H9 (cell line): ENCODE measurements around the gene COPB2. TPM values are rescaled to one million over a fixed set of nuclear protein-coding genes. Genes with fewer than 3 reads are reported as not detected.

Experiments
- DNase-seq: peaks from one replicate; pipeline ENCODE4 v3.0.0-alpha.2; 2017
- H2AFZ ChIP-seq: one replicate; pipeline ENCODE4 v1.6.1; 2013; ENCODE audit warnings: mild to moderate bottlenecking, low read length, control low read depth, moderate library complexity
- H2AK5ac ChIP-seq: 2 replicates; pipeline ENCODE4 v1.6.1; 2013; ENCODE audit warnings: low read length, control low read depth, mixed read lengths; ENCODE audit not compliant: insufficient read length
- H2BK120ac ChIP-seq: one replicate; pipeline ENCODE4 v1.6.1; 2013; ENCODE audit warnings: low read depth, mild to moderate bottlenecking, low read length, control low read depth, inconsistent platforms; ENCODE audit not compliant: poor library complexity, severe bottlenecking
- H2BK12ac ChIP-seq: 2 replicates; pipeline ENCODE4 v1.6.1; 2013; ENCODE audit warnings: low read length, control low read depth, mixed read lengths, low read depth; ENCODE audit not compliant: insufficient read length
- H2BK15ac ChIP-seq: 2 replicates; pipeline ENCODE4 v1.6.1; 2013; ENCODE audit warnings: low read depth, low read length, control low read depth
- H2BK20ac ChIP-seq: one replicate; pipeline ENCODE4 v1.6.1; 2013; ENCODE audit warnings: low read depth, mild to moderate bottlenecking, low read length, control low read depth, inconsistent platforms; ENCODE audit not compliant: poor library complexity, severe bottlenecking
- H2BK5ac ChIP-seq: 2 replicates; pipeline ENCODE4 v1.6.1; 2013; ENCODE audit warnings: low read length, control low read depth, mixed read lengths; ENCODE audit not compliant: insufficient read length
- H3K14ac ChIP-seq: 2 replicates; pipeline ENCODE4 v1.6.1; 2013; ENCODE audit warnings: low read length, control low read depth; ENCODE audit not compliant: insufficient read depth
- H3K18ac ChIP-seq: 2 replicates; pipeline ENCODE4 v1.6.1; 2013; ENCODE audit warnings: low read depth, mild to moderate bottlenecking, mixed read lengths, low read length, control low read depth; ENCODE audit not compliant: insufficient read length
- H3K23ac ChIP-seq: 2 replicates; pipeline ENCODE4 v1.6.1; 2013; ENCODE audit warnings: low read length, control low read depth, mixed read lengths, low read depth; ENCODE audit not compliant: insufficient read length
- H3K23me2 ChIP-seq: 2 replicates; pipeline ENCODE4 v1.6.1; 2013; ENCODE audit warnings: low read depth, mild to moderate bottlenecking, mixed read lengths, low read length, control low read depth; ENCODE audit not compliant: insufficient read length, poor library complexity, severe bottlenecking
- H3K27ac ChIP-seq: 2 replicates; pipeline ENCODE4 v1.5.1; 2013; ENCODE audit warnings: low read length, control low read depth, mixed read lengths, low read depth; ENCODE audit not compliant: insufficient read length
- H3K27me3 ChIP-seq: 2 replicates; pipeline ENCODE4 v1.6.1; 2013; ENCODE audit warnings: low read length, control low read depth, inconsistent platforms; ENCODE audit not compliant: insufficient read depth
- H3K4ac ChIP-seq: 2 replicates; pipeline ENCODE4 v1.6.1; 2013; ENCODE audit warnings: low read depth, mild to moderate bottlenecking, control low read depth, inconsistent platforms, low read length, moderate library complexity
- H3K4me1 ChIP-seq: 2 replicates; pipeline ENCODE4 v1.6.1; 2013; ENCODE audit warnings: low read length, control low read depth, inconsistent platforms; ENCODE audit not compliant: insufficient read depth
- H3K4me2 ChIP-seq: 2 replicates; pipeline ENCODE4 v1.6.1; 2013; ENCODE audit warnings: low read length, control low read depth, mixed read lengths; ENCODE audit not compliant: insufficient read length, insufficient read depth
- H3K56ac ChIP-seq: 2 replicates; pipeline ENCODE4 v1.6.1; 2013; ENCODE audit warnings: low read depth, mild to moderate bottlenecking, mixed read lengths, low read length, control low read depth; ENCODE audit not compliant: insufficient read length
- H3K79me1 ChIP-seq: 2 replicates; pipeline ENCODE4 v1.6.1; 2013; ENCODE audit warnings: low read depth, mild to moderate bottlenecking, moderate library complexity, low read length, control low read depth, inconsistent platforms; ENCODE audit not compliant: insufficient read depth, poor library complexity, severe bottlenecking
- H3K79me2 ChIP-seq: 2 replicates; pipeline ENCODE4 v1.6.1; 2013; ENCODE audit warnings: low read length, control low read depth, inconsistent platforms; ENCODE audit not compliant: insufficient read depth
- H3K9ac ChIP-seq: 2 replicates; pipeline ENCODE4 v1.6.1; 2013; ENCODE audit warnings: low read length, control low read depth, mixed read lengths; ENCODE audit not compliant: insufficient read length; ENCODE audit errors: extremely low read depth
- H3K9me3 ChIP-seq: one replicate; pipeline ENCODE4 v1.6.1; 2013; ENCODE audit warnings: low read depth, low read length, inconsistent platforms; ENCODE audit not compliant: control insufficient read depth
- H3T11ph ChIP-seq: one replicate; pipeline ENCODE4 v1.6.1; 2013; ENCODE audit warnings: mild to moderate bottlenecking, low read length, control low read depth, inconsistent platforms
- H4K20me1 ChIP-seq: one replicate; pipeline ENCODE4 v1.6.1; 2013; ENCODE audit not compliant: control insufficient read depth, insufficient read length, insufficient read depth
- H4K5ac ChIP-seq: 2 replicates; pipeline ENCODE4 v1.6.1; 2013; ENCODE audit warnings: low read depth, mild to moderate bottlenecking, mixed read lengths, low read length, control low read depth; ENCODE audit not compliant: insufficient read length
- H4K8ac ChIP-seq: replicated peaks from 2 replicates; pipeline ENCODE4 v1.6.1; 2013; ENCODE audit warnings: low read length, control low read depth, mixed read lengths, low read depth; ENCODE audit not compliant: insufficient read length
- H4K91ac ChIP-seq: 2 replicates; pipeline ENCODE4 v1.6.1; 2013; ENCODE audit warnings: low read depth, mild to moderate bottlenecking, moderate library complexity, mixed read lengths, low read length, control low read depth; ENCODE audit not compliant: insufficient read length
- H3K27ac Mint-ChIP-seq, 3 experiments: 2 replicates in 2 of 3; 3 replicates in 1 of 3; pipeline ENCODE4 v1.8.0; 2020 to 2021; ENCODE audit warnings: mixed read lengths in 3 of 3, mild to moderate bottlenecking in 1 of 3, moderate library complexity in 1 of 3
- H3K27me3 Mint-ChIP-seq: 2 replicates; pipeline ENCODE4 v1.8.0; 2021; ENCODE audit warnings: low read depth, mild to moderate bottlenecking, moderate library complexity, mixed read lengths
- H3K36me3 Mint-ChIP-seq, 3 experiments: 2 replicates in 2 of 3; 3 replicates in 1 of 3; pipeline ENCODE4 v1.8.0; 2020 to 2021; ENCODE audit warnings: low read depth in 3 of 3, mixed read lengths in 3 of 3; ENCODE audit not compliant: insufficient read depth in 1 of 3
- H3K4me1 Mint-ChIP-seq, 2 experiments: 2 replicates each; pipeline ENCODE4 v1.8.0; 2020; ENCODE audit warnings: mixed read lengths in 2 of 2
- H3K4me3 Mint-ChIP-seq, 2 experiments: 2 replicates in 1 of 2; 3 replicates in 1 of 2; pipeline ENCODE4 v1.8.0; 2020 to 2021; ENCODE audit warnings: mild to moderate bottlenecking in 2 of 2, mixed read lengths in 2 of 2, moderate library complexity in 1 of 2
- H3K9me3 Mint-ChIP-seq, 2 experiments: 2 replicates in 1 of 2; 3 replicates in 1 of 2; pipeline ENCODE4 v1.8.0; 2020; ENCODE audit warnings: mild to moderate bottlenecking in 2 of 2, mixed read lengths in 2 of 2, moderate library complexity in 1 of 2
- total RNA-seq: library from RNA; stranded (reverse); gene quantifications from 2 replicates; pipeline ENCODE4 v1.2.1, GENCODE V29; 2021
- TF ChIP-seq, protein P1 (sequence below): fragments of 200-600 bp; sonication (generic); conservative IDR thresholded peaks from 3 replicates; pipeline ENCODE4 v1.8.0; 2021; ENCODE audit warnings: antibody characterized with exemption, mild to moderate bottlenecking

The COPB2 gene
- total RNA-seq, 1 experiment from 2014 or later: 121 TPM

DNA sequence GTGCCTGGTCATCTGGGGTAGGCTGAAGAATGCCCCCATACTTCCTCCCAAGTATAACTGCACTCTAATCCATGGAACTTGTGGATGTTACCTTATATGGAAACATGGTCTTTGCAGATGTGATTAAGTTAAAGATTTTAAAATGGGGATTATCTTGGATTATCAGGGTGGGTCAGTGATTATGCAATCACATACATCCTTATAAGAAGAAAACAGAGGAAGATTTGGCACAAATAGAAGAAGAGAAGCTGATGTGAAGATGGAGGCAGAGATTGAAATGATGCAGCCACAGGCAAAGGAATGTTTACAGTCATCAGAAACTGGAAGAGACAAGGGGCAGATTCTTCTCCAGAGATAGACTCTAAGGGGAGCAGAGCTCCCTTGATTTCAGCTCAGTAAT, 47.4 kb downstream of the COPB2 start:
- Histone ChIP-seq H2BK12ac (no peak overlapping the region), H3K14ac (no peak overlapping the region), H3K23ac (no peak overlapping the region), H2BK5ac (no peak overlapping the region), H3K79me2 (peaks cover 2% of the 10 kb centered on the region; the same call in 1 of the 2 replicates), H2AK5ac (no peak overlapping the region), H4K5ac (no peak overlapping the region), H3K23me2 (peaks cover 3% of the 10 kb centered on the region), H2BK15ac (no peak overlapping the region), H3K4ac (no peak overlapping the region), H3K9me3 (no peaks in the 10 kb centered on the region), H3K4me1 (no peaks in the 10 kb centered on the region), H3K27me3 (no peaks in the 10 kb centered on the region), H4K8ac (no peak overlapping the region), H3K18ac (no peak overlapping the region), H4K91ac (no peak overlapping the region), H3K79me1 (no peaks in the 10 kb centered on the region), H2AFZ (no peak overlapping the region), H4K20me1 (no peaks in the 10 kb centered on the region), H3K56ac (no peak overlapping the region), H2BK20ac (no peak overlapping the region), H3K4me2 (no peak overlapping the region), H3K9ac (no peak overlapping the region), H3T11ph (no peak overlapping the region), H3K27ac (no peak overlapping the region), H2BK120ac (no peak overlapping the region)
- no peak overlapping the region for H3K4me3 Mint-ChIP-seq
- no peak overlapping the region for H3K27ac Mint-ChIP-seq
- H3K27me3 Mint-ChIP-seq: peaks cover 59% of the 10 kb centered on the region
- peaks cover 0 to 4% of the 10 kb centered on the region in 2 experiments; a peak in 2 of 4 replicates for H3K4me1 Mint-ChIP-seq
- DNase-seq: no peak
- H3K36me3 Mint-ChIP-seq: peaks cover 0 to 5% (median 3%) of the 10 kb centered on the region in 3 experiments; a peak in 2 of 7 replicates
- TF ChIP-seq, protein P1, sequence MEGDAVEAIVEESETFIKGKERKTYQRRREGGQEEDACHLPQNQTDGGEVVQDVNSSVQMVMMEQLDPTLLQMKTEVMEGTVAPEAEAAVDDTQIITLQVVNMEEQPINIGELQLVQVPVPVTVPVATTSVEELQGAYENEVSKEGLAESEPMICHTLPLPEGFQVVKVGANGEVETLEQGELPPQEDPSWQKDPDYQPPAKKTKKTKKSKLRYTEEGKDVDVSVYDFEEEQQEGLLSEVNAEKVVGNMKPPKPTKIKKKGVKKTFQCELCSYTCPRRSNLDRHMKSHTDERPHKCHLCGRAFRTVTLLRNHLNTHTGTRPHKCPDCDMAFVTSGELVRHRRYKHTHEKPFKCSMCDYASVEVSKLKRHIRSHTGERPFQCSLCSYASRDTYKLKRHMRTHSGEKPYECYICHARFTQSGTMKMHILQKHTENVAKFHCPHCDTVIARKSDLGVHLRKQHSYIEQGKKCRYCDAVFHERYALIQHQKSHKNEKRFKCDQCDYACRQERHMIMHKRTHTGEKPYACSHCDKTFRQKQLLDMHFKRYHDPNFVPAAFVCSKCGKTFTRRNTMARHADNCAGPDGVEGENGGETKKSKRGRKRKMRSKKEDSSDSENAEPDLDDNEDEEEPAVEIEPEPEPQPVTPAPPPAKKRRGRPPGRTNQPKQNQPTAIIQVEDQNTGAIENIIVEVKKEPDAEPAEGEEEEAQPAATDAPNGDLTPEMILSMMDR: no peak
- H3K9me3 Mint-ChIP-seq: peaks cover 0 to 5% of the 10 kb centered on the region in 2 experiments; a peak in 2 of 5 replicates
